HCT116 (cell line): Measurements from ENCODE around the gene PODN. TPM values are rescaled to one million over a fixed set of nuclear protein-coding genes. Genes with fewer than 3 reads are reported as not detected.

Experiments
- ATAC-seq: fragments of 200-7000 bp; cut with Tn5 transposase; 2 replicates; pipeline ENCODE4 v1.9.1; 2020; ENCODE audit warnings: mild to moderate bottlenecking, moderate library complexity
- BruUV-seq: library from RNA; stranded (reverse); fragments of 400-500 nt; replicated peaks from 2 replicates; lab custom pipeline; 2021; lab: Mats Ljungman, UMichigan
- CTCF ChIA-PET: fragments of 300-600 bp; sonication (Branson Sonifier 250); formaldehyde crosslinking; loops from one replicate; lab custom pipeline; 2021; ENCODE audit warnings: antibody characterized with exemption; lab: Charles Lee
- POLR2A ChIA-PET: fragments of 300-600, 350-600 bp; sonication (Branson Sonifier 250); formaldehyde crosslinking; loops from one replicate; lab custom pipeline; 2021; ENCODE audit warnings: antibody characterized with exemption; lab: Charles Lee
- RAD21 ChIA-PET, 2 experiments: fragments of 300-600 bp; sonication (Branson Sonifier 250); formaldehyde crosslinking; loops; one replicate each; lab custom pipeline; 2023; ENCODE audit warnings: low total read pairs in 2 of 2; ENCODE audit not compliant: uncharacterized antibody in 2 of 2, unreplicated experiment in 2 of 2, low non-redundant PET in 1 of 2; lab: Charles Lee
- DNase-seq: peaks from one replicate; pipeline ENCODE4 v3.0.0-alpha.2; 2010; ENCODE audit warnings: low read depth, low spot score
- H2AFZ ChIP-seq: fragments of 200-600 bp; shearing (Covaris generic), sonication (generic); 2 replicates; pipeline ENCODE4 v1.6.1; 2017; ENCODE audit warnings: low read depth, mixed run types, mixed read lengths, antibody characterized with exemption, low read length; ENCODE audit not compliant: poor library complexity, severe bottlenecking
- H3K27ac ChIP-seq: 2 replicates; pipeline ENCODE4 v1.5.1; 2012; ENCODE audit warnings: low read depth, low read length
- H3K27me3 ChIP-seq: fragments of 200-600 bp; sonication (generic); 2 replicates; pipeline ENCODE4 v1.6.1; 2016; ENCODE audit warnings: mixed run types, low read length, mixed read lengths; ENCODE audit not compliant: insufficient read depth
- H3K36me3 ChIP-seq, 2 experiments: fragments of 200-500 bp in 1 of 2; fragments of 200-600 bp in 1 of 2; sonication (Bioruptor generic) in 1 of 2; sonication (generic) in 1 of 2; 2 replicates each; pipeline versions ENCODE4 v1.5.1 to v1.6.1; 2014 to 2016; ENCODE audit warnings: low read length in 2 of 2, inconsistent platforms in 1 of 2, mixed read lengths in 1 of 2, mixed run types in 1 of 2; ENCODE audit not compliant: insufficient read depth in 2 of 2, control insufficient read depth in 1 of 2
- H3K4me1 ChIP-seq, 2 experiments: fragments of 200-600 bp in 1 of 2; sonication (generic) in 1 of 2; 2 replicates each; pipeline versions ENCODE4 v1.5.1 to v1.6.1; 2012 to 2017; ENCODE audit warnings: low read length in 2 of 2, inconsistent platforms in 1 of 2, mild to moderate bottlenecking in 1 of 2, mixed read lengths in 1 of 2, mixed run types in 1 of 2, moderate library complexity in 1 of 2; ENCODE audit not compliant: insufficient read depth in 2 of 2, control insufficient read depth in 1 of 2
- H3K4me2 ChIP-seq: fragments of 200-600 bp; sonication (generic); 2 replicates; pipeline ENCODE4 v1.6.1; 2017; ENCODE audit warnings: mixed run types, low read length, mixed read lengths
- H3K4me3 ChIP-seq, 2 experiments: fragments of 200-600 bp in 1 of 2; sonication (generic) in 1 of 2; replicated peaks in 1 of 2; 2 replicates each; pipeline ENCODE4 v1.5.1; 2011 to 2016; ENCODE audit warnings: low read length in 2 of 2, control low read depth in 1 of 2, low read depth in 1 of 2, mild to moderate bottlenecking in 1 of 2, mixed read lengths in 1 of 2, mixed run types in 1 of 2
- H3K79me2 ChIP-seq: fragments of 200-600 bp; sonication (generic); 2 replicates; pipeline ENCODE4 v1.6.1; 2017; ENCODE audit warnings: mild to moderate bottlenecking, mixed run types, low read length, moderate library complexity, mixed read lengths; ENCODE audit not compliant: insufficient read depth
- H3K9ac ChIP-seq: fragments of 200-600 bp; sonication (generic); 2 replicates; pipeline ENCODE4 v1.6.1; 2016; ENCODE audit warnings: low read length, mixed read lengths
- H3K9me2 ChIP-seq: fragments of 200-600 bp; sonication (generic), shearing (Covaris generic); 2 replicates; pipeline ENCODE4 v1.6.1; 2017; ENCODE audit warnings: mixed run types, mild to moderate bottlenecking, moderate library complexity; ENCODE audit not compliant: insufficient read depth
- H3K9me3 ChIP-seq, 2 experiments: fragments of 200-500 bp in 1 of 2; fragments of 200-600 bp in 1 of 2; sonication (Bioruptor generic) in 1 of 2; sonication (generic) in 1 of 2; 2 replicates each; pipeline ENCODE4 v1.6.1; 2014 to 2017; ENCODE audit warnings: low read length in 2 of 2, mixed read lengths in 2 of 2, inconsistent platforms in 1 of 2, low read depth in 1 of 2, mild to moderate bottlenecking in 1 of 2, mixed run types in 1 of 2, moderate library complexity in 1 of 2; ENCODE audit not compliant: control insufficient read depth in 1 of 2, insufficient read depth in 1 of 2
- H4K20me1 ChIP-seq: fragments of 200-600 bp; sonication (generic), shearing (Covaris generic); 2 replicates; pipeline ENCODE4 v1.6.1; 2017; ENCODE audit warnings: mixed run types, mild to moderate bottlenecking, moderate library complexity; ENCODE audit not compliant: insufficient read depth
- ATF3 ChIP-seq: IDR thresholded peaks from 2 replicates; pipeline ENCODE4 v1.6.1; 2012
- CBX3 ChIP-seq: IDR thresholded peaks from 2 replicates; pipeline ENCODE4 v1.6.1; 2012; ENCODE audit warnings: low read depth
- CEBPB ChIP-seq: IDR thresholded peaks from 2 replicates; pipeline ENCODE4 v1.6.1; 2012; ENCODE audit warnings: low read depth
- EGR1 ChIP-seq: IDR thresholded peaks from 2 replicates; pipeline ENCODE4 v1.6.1; 2012; ENCODE audit warnings: low read depth
- ELF1 ChIP-seq: IDR thresholded peaks from 2 replicates; pipeline ENCODE4 v1.6.1; 2012; ENCODE audit warnings: low read depth, borderline replicate concordance
- EZH2 ChIP-seq: fragments of 200-600 bp; sonication (generic); IDR thresholded peaks from 2 replicates; pipeline ENCODE4 v1.6.1; 2017; ENCODE audit warnings: antibody characterized with exemption, mixed run types
- EZH2phosphoT487 ChIP-seq: fragments of 200-600 bp; IDR thresholded peaks from 2 replicates; pipeline ENCODE4 v1.6.1; 2018; ENCODE audit warnings: antibody characterized with exemption, borderline replicate concordance
- FOSL1 ChIP-seq: IDR thresholded peaks from 2 replicates; pipeline ENCODE4 v1.6.1; 2012; ENCODE audit warnings: low read depth
- JUND ChIP-seq: IDR thresholded peaks from 2 replicates; pipeline ENCODE4 v1.6.1; 2012
- MAX ChIP-seq: IDR thresholded peaks from 2 replicates; pipeline ENCODE4 v1.6.1; 2012
- POLR2A ChIP-seq: IDR thresholded peaks from 2 replicates; pipeline ENCODE4 v1.7.0; 2011; ENCODE audit warnings: borderline replicate concordance; ENCODE audit not compliant: insufficient read depth, insufficient read length; ENCODE audit errors: extremely low read depth
- POLR2AphosphoS5 ChIP-seq: IDR thresholded peaks from 2 replicates; pipeline ENCODE4 v1.6.1; 2011; ENCODE audit warnings: mild to moderate bottlenecking, low read depth, low read length, moderate library complexity
- RAD21 ChIP-seq: IDR thresholded peaks from 2 replicates; pipeline ENCODE4 v1.6.1; 2012; ENCODE audit warnings: low read depth, mild to moderate bottlenecking
- SRF ChIP-seq: IDR thresholded peaks from 2 replicates; pipeline ENCODE4 v1.6.1; 2012; ENCODE audit warnings: low read depth
- TCF7L2 ChIP-seq: IDR thresholded peaks from 2 replicates; pipeline ENCODE4 v1.7.0; 2011; ENCODE audit warnings: borderline replicate concordance, inconsistent platforms; ENCODE audit not compliant: insufficient read depth, insufficient read length; ENCODE audit errors: extremely low read depth
- ZBTB33 ChIP-seq: IDR thresholded peaks from 2 replicates; pipeline ENCODE4 v1.6.1; 2011; ENCODE audit warnings: mild to moderate bottlenecking, low read length, moderate library complexity; ENCODE audit not compliant: insufficient replicate concordance; ENCODE audit errors: extremely low read depth
- ZFX ChIP-seq: fragments of 450-650 bp; IDR thresholded peaks from 2 replicates; pipeline ENCODE4 v1.6.1; 2017
- ZNF274 ChIP-seq: fragments of 200-500 bp; sonication (Bioruptor generic); IDR thresholded peaks from 2 replicates; pipeline ENCODE4 v1.6.1; 2014; ENCODE audit warnings: mild to moderate bottlenecking, low read depth, low read length, inconsistent platforms
- intact Hi-C: fragments of 100-400 bp; cut with micrococcal nuclease; formaldehyde crosslinking; loops from 2 replicates; pipeline ENCODE4 v1.10.0; 2022
- total RNA-seq: library from RNA; stranded (reverse); gene quantifications from one replicate; pipeline ENCODE4 v1.2.1, GENCODE V29; 2021; ENCODE audit not compliant: unreplicated experiment

The PODN gene
- total RNA-seq, 1 experiment from 2014 or later, result 0.22 TPM

GRCh38 chr1:53134042-53134485, 72.1 kb downstream of the PODN start:
- peaks cover 0 to 7% of the 10 kb centered on the region in 2 experiments; a peak in 1 of 4 replicates for H3K9me3 ChIP-seq
- intact Hi-C loops, result no loop called here
- CTCF ChIA-PET, result no interaction called here
- no peak for ATAC-seq
- no peaks in the 10 kb centered on the region for H3K27me3 ChIP-seq
- H3K27ac ChIP-seq, result no peak overlapping the region
- POLR2A ChIA-PET, result no interaction called here
- no peaks in the 10 kb centered on the region for H3K9me2 ChIP-seq
- no peak for DNase-seq
- H3K36me3 ChIP-seq, result no peaks in the 10 kb centered on the region
- H3K4me2 ChIP-seq, result no peak overlapping the region
- no peaks in the 10 kb centered on the region for H3K4me1 ChIP-seq
- no peak overlapping the region for H3K4me3 ChIP-seq
- RAD21 ChIA-PET, result no interaction called here
- no peak overlapping the region for H3K9ac ChIP-seq
- no peak overlapping the region for H2AFZ ChIP-seq
- no peaks in the 10 kb centered on the region for H3K79me2 ChIP-seq
- no TSS peak for BruUV-seq
- no peak for TF ChIP-seq ZFX
- no peak for TF ChIP-seq SRF
- TF ChIP-seq EGR1, result no peak
- no peak for TF ChIP-seq CEBPB
- no peak for TF ChIP-seq TCF7L2
- TF ChIP-seq FOSL1, result no peak
- TF ChIP-seq EZH2, result no peak
- TF ChIP-seq ZNF274, result no peak
- TF ChIP-seq POLR2AphosphoS5, result no peak
- no peak for TF ChIP-seq POLR2A
- no peak for TF ChIP-seq ELF1
- TF ChIP-seq RAD21, result no peak
- TF ChIP-seq JUND, result no peak
- TF ChIP-seq MAX, result no peak
- TF ChIP-seq ZBTB33, result no peak
- TF ChIP-seq ATF3, result no peak
- no peak for TF ChIP-seq EZH2phosphoT487
- TF ChIP-seq CBX3, result no peak
- H4K20me1 ChIP-seq, result no peaks in the 10 kb centered on the region

Other genes starting within 250 kb of the PODN start
- gene ZYG11A, start 219.5 kb upstream of the PODN start, total RNA-seq, result 0.05 TPM
- 50.4 TPM for gene ECHDC2, start 140.5 kb upstream of the PODN start, total RNA-seq
- 62.0 TPM for gene SCP2, start 134.9 kb upstream of the PODN start, total RNA-seq
- gene SLC1A7, start 80.4 kb downstream of the PODN start, total RNA-seq, result not detected
- gene CPT2, start 134.6 kb downstream of the PODN start, total RNA-seq, result 18.1 TPM
- 43.1 TPM for gene CZIB, start 158.4 kb downstream of the PODN start, total RNA-seq
- gene MAGOH, start 176.3 kb downstream of the PODN start, total RNA-seq, result 63.7 TPM